GM19452 (cell line): ENCODE measurements around the gene RAD51D.
A peak's percentile ranks its signal among the peaks of the same experiment; 100 is the strongest.
"Not testable (repeated sequence)": the region's sequence is repeated elsewhere in the genome, so short reads cannot be mapped to it uniquely, and the experiment has no call there.

Experiments
- ATAC-seq: cut with Tn5 transposase; IDR thresholded peaks from one replicate; pipeline ENCODE4 v1.9.1; 2021; ENCODE audit not compliant: unreplicated experiment

The RAD51D gene

DNA sequence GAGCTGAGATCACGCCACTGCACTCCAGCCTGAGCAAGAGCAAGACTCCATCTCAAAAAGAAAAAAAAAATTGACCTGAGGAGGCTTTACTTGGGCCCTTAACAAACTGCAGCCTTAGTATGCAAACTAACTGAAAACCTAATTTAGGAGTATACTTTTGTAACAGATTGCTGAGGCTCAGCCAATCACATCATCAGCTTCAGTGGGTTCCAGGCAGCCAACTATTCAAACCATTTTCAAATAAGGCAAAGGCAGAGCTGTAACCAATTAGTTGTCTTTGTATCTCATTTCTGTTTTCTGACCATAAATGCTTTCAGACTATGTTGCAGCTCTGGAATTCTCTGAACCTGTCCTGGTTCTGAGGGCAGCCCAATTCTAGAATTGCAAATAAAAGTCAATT lies 23.9 kb downstream of the RAD51D start:
- no peak for ATAC-seq

DNA sequence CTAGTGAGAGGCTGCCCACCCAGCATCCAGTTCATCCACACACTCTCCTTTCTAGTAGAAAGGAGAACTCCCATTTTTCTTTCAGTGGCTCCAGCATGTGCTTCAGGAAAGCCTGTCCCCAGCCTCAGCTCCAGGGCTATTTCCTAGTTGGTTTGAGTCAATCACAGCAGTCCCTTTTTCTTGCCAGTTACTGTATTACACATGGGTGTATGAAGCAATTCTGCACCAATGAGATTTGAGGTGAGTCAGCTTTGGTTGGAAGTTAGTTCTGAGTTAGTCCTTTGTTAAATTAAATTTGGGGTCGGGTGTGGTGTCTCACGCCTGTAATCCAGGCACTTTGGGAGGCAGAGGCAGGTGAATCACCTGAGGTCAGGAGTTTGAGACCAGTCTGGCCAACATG lies 24.8 kb downstream of the RAD51D start:
- ATAC-seq = no peak

DNA sequence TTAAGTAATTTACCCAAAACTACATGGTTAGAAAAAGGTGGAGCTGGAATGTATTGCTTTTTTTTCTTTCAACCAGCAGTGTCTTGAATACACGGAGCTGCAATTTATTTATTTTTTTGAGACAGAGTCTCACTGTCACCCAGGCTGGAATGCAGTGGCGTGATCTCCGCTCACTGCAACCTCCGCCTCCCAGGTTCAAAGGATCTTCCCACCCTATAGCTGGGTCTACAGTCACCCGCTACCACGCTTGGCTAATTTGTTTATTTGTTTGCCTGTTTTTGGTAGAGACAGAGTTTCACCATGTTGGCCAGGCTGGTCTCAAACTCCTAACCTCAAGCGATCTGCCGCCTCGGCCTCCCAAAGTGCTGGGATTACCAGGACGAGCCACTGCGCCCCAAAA lies 29.0 kb downstream of the RAD51D start:
- not testable (repeated sequence) for ATAC-seq

DNA sequence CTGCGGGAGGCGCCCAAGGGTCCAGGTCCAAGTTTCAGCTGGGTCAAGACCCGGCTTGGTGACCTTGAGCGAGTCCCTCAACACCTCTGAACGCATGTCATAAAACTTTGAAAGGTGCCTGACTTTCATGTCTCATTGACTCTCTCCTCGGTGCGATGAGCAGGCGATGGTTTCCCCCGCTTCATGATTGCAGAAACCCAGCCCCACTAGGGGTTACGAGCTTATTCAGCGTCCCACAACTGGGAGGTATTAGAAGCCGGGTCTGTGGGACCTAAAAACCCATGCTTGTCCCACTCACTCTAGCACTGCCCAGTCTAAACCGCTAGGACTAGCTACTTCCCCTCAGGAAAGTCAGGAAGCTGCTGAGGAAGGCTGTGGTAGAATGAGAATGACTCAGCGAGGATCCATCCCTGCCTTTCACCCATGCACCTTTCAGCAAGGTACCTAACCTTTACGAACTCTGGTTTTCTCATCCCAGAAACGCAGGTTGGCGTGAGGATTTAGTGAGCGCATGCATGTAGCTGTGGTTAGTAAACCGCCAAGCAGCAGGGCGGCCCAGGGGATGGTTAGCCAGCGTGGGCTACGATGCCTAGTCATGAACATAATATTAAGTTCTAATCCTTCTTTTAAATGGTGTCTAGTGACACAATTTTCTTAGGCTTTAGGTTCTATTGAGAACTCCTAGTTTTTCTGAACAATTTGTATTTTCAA lies 29.9 kb downstream of the RAD51D start:
- no peak for ATAC-seq

DNA sequence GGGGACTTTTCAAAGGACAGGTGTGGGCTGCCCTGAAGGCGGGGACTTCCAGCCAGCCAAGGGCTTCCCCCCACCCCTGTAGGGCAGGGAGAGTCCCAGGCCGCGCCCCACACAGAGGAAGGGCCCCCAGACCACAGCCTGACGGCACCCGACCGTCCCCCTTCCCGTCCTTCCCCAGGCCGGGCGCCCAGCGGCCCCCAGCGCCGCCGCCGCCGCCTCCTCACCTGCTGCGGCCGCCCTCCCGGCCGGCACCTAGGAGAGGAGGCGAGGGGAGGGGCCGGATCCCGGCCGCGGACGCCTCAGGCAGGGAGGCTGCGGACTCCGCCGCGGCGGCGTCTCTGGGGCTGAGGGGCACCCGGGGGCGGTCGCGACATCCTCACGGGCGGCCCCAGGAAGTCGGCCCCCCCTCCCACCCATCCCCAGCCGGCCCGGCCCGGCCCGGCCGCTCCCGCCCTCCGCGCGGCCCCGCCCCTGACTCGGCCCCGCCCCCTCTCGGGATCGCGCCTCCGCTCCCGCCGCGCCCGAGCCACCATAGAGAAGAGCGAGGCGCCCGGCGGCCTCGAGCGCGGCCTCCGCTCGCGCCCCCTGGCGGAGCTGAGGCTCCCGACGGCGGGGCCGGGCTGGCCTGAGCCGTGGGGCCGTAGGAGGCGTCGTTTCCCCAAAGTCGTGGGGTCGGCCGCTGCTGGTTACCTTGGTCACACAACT lies 30.6 kb downstream of the RAD51D start:
- ATAC-seq = peak; percentile 70

DNA sequence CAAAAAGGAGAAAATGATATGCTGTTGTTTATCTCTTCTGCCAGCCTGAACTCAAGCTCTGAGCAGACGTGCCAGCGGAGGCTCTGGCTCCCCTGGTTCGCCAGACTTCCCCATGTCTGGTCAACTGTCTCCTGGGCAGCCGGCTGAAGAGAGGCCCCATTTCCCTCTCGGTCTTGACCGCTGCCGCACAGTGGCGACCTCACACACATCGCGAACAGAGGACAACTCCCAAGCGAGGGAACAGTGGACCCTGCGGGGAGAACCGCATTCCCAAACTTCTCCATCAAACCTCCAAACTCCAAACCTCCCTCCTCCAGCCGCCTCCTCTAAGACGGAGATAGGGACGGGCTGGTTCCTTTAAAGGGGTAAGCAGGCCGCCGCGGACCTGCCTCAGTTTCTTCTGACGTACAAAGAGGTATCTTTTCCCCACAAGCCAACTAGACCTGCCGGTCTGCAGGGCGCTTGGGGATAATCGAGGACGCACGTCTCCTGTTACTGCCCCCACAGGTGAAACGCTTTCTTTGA lies 31.2 kb downstream of the RAD51D start:
- ATAC-seq = no peak

DNA sequence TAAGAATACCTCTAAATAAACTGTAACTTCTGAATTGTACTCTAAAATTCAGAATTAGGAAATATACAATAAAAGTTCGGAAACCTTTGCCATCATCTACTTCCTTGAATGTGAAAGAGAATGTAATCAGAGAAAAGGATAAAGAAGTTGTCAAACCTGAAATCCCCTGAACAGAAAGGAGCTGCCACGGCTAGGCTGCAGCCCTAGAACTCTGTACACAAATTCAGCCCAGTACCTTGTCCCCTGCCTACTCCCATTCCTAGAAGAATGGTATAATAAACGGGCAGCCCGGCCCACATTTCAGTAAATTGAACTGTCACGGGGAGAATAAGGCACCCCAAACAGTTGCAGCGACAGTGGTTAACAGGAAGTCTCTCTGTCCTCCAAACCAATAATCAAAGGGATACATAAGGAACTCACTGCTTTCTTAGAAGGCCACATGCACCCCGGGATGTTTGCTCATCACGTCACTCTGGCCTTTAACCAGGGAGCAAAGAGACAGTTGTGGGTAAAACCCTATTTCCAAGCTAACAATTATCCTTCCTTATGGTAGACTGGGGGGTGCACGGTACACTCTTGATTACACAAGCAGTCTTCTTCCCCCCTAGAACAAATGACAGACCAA lies 31.8 kb downstream of the RAD51D start:
- ATAC-seq = no peak

DNA sequence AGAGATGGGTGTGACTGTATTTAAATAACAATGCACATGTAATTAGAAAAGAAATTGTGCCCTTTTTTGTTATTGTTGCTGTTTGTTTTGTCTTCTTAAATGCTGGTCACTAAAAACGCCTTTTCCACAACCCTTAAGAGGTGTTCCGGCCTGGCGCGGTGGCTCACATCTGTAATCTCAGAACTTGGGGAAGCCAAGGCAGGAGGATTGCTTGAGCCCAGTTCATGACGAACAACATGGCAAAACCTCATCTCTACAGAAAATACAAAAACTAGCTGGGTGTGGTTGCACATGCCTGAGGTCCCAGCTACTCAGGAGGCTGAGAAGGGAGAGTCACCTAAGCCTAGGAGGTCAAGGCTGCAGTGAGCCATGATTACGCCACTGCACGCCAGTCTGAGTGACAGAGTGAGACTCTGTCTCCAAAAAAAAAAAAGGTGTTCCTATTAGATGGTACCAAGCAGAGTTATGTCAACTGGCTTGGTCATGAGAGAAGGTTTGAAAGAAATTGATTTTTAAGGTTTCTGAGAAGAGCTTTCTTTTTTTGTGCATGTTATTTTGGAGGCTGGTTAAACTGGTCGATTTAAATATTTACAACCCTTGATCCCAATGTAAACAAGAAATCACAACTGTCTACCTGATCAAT lies 32.6 kb downstream of the RAD51D start:
- ATAC-seq = no peak

DNA sequence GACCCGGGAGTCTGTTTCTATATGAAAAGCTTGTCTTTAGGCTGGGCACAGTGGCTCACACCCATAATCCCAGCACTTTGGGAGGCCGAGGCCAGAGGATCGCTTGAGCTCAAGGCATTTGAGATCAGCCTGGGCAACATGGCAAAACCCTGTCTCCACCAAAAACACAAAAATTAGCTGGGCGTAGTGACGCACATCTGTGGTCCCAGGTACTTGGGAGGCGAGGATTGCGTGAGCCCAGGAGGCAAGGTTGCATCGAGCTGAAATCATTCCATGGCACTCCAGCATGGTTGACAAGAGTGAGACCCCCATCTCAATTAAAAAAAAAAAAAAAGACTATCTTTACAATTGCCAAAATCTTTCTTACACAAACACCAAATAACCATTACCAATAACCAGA lies 33.5 kb downstream of the RAD51D start:
- ATAC-seq = no peak

DNA sequence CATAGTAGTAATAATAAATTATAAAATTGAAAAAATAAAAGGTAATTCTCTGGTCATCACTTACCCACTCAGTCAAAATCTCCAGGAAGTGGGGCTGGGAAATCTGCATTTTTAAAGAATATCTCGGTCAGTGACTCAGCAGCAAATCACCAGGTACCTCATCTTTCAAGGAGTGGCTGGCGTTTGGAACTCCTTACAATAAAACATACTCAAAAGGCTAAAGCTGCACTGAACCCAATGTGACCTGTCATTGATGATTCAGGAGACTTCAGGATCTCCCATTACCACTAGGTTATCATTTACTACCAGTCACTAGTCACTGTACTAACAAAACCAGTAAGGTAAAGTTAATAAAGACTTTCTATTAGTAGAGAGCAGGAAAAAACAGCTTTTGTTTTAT lies 34.7 kb downstream of the RAD51D start:
- no peak for ATAC-seq

DNA sequence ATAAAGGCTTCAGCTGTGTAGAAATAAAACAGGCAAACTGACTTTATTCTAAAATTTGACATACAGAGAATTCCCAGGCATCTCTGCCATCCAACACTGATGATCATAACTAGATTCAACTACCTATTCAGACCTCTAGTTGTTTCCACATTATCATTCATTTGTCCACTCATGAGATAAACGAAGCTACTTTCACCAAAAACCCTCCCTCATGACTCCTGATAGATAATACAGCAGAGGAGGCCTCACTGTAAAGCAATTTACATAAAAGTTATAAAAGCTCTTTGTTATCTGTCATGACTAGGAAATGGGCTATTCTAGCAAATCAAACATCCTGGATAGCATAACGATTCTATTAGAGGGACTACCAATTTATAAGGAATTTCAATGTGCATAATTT lies 36.6 kb downstream of the RAD51D start:
- no peak for ATAC-seq

DNA sequence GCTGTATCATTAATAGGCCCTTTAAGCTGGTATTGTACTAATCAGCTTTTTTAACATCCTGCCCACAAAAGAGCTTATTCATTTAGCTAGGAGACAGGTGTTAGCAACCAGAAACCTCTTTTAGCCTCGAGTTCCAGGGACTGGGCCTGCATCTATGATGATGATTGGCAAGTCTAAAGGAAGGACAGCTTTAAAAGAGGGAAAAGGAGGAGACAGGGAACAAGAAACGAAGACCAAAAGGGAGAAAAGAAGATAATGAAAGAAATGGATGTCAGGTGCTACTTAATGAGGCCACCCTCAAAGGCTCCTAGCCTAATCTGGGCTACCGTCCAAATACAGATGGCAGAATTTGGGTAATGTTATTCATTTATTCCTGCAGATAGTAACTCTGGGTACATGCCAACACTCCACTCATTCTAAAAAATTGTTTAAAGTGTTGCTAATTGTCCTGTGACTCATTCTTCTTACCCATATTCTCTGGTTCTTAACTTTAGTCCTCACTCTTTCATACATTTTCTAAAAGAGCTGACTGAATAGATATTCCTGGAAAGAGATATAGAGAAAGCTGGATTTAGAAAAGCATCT lies 37.5 kb downstream of the RAD51D start:
- peak; percentile 51 for ATAC-seq

DNA sequence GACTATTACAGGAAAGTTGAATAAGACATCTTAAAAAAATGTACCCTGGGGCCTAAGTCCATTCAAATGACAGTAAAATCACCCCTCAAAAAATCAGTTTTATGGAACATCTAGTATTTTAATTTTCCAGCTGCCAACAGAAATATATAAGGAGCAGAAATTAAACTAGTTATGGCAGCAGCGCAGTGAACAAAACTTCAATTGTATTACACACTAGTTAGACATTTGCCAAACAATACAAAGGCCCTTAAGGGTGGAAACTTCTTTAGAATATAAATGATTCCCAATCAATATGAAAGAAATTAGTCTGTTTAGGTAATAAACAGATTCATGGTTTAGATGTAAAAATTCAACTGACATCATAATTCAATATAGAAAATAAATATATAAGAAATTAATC lies 38.0 kb downstream of the RAD51D start:
- ATAC-seq = no peak

DNA sequence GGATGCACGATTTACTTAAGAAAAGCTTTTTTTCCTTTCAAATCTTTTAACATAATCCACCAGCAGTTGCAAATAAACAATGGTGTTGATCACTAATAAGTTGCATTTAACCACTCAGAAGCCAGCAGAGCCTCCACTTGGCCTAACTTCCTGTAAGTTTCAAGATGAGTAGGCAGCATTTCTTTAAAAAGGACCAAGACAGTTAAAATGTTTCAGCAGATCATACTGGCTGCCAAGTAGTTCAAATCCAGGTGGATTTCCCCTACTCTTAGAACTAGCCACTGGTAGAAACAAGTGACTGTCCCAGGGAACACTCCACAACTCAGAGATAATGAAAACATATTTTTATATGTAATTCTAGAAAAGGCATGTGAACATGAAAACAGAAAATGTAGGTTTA lies 39.1 kb downstream of the RAD51D start:
- ATAC-seq = no peak

DNA sequence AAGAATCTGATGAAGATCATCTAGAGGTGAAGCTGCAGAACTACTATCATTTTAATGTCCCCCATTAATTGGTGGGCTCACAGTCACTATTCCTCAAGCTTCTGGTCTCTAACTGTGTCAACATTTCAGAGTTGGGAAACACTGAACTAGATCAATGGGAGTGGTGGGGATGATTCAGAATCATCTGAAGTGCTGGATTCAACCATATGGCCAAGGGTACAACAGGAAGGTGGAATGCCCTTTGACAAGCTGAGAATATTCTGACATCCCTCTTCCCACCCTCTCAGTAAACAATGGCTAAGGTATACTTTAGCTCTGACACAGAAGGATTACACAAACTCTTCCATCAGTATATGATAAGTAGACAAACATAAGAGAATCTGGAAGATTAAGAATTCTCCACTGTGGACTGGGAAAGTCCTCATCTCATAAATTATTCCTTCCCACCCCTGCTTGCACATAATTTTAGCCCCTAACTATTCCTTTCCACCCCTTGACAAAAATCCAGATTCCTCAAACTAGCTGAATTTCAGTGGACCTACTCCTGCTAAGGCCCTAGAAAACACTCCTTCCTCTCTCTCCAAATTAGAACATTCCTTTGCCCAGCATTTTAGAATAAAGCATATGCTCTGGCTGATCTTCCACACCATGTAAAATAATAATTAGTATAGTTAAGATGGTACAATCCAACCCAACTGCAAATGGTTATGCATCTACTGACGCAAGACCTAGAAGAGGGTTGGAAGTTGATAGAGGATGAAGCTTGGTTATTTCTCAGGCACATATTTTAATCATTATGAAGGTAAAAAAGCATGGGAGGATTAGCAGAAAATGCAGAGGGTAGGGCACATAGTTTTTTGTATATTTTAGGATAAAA lies 39.9 kb downstream of the RAD51D start:
- no peak for ATAC-seq

DNA sequence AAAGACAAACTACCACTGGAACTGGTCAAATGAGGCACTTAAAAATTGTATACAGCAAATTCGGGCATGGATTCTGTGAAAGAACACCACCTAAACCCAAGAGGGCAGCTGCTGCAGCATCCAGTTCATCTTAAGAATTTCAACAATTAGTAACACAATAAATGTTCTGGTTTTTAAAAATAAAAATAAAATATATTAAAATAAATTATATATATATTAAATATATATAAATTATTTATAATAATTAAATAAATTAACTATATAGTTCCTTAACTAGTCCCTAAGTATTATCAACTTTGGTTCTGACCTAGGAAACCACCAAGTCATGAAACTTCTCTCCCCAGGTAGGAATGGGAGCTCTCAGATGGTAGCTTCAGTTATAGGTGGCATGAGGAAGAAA lies 42.8 kb downstream of the RAD51D start:
- no peak for ATAC-seq

DNA sequence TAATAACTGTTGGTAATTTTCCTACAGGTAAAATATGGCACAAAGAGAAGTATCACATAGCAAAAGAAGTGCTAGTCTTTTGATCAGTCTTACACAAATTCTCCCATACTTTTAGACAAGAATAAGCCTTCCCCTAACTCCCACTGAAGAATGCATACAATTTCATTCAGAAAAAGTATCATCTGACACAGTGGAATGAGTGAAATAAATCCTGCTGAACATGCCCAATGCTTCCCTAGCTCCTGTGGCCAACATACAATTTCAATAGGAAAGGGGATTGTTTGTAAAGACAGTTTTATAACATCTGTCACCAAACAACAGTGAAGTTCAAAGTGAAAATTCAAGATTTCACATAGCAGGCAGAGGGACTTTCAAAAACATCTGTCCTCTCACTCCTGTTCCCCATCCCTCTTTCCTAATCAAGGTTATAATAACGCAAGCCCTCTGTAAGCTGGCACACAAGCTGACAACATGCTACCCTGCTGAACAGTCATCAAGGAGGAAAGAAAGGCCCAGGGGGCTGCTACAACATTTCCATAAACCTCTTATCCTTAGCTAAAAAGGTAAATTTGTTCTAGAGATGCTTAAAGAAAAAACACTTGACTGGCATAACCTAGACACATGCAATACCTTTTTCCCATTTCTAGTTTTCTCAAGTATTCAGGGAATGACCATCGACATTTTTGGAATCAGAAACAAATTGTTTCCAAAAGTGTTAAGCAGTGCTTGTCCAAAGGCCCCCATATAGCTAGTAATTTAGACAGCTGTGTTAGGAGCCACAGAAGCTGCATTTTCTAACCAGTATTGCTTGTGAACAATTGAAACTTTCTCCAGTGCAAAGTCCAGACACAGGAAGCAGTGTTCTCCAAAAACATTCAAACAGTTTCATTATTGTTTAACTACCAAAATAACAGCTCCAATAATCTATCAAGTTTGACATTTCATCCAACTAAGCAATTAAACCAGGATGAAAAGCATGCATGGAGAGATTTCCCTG lies 44.7 kb downstream of the RAD51D start:
- ATAC-seq = no peak

DNA sequence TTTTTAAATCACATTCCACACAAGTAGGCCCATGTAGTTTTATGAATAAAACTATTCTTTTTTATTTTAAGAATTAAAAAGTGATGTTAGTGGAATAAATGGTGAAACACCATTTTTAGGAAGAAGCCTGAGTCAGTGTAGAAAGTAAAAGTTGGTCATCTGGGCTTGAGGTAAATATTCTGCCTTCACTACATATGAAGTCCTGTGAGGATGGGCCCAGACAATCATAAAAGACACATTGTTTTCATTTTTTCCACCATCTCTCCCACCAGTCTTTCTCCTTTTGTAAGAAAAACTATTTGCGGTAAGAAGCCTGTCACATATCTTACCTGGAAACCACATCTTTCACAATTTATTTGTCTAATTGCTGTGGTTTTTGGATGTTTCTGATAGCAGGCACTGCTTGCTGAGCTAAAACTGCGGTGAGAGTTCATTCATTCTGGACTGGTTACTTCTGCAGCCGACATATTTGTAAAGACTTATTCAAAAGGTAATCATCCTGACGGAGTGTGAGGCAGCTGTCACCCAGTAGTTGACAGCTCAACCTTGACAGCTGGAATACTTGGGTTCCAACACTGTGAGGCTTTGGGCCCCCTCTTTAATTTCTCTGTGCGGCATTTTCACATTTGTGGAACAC lies 45.6 kb downstream of the RAD51D start:
- no peak for ATAC-seq
